COLO829 (cell line): ENCODE results near the gene SPATA33.
"Not testable (repeated sequence)": the region's sequence is repeated elsewhere in the genome, so short reads cannot be mapped to it uniquely, and the experiment has no call there.

Source experiments
- DNase-seq: peaks from one replicate; pipeline ENCODE4 v3.0.0; 2012; ENCODE audit warnings: low spot score

The SPATA33 gene

GRCh38 chr16:89693931-89694783 is 36.5 kb downstream of the SPATA33 start:
- DNase-seq = no peak

DNA sequence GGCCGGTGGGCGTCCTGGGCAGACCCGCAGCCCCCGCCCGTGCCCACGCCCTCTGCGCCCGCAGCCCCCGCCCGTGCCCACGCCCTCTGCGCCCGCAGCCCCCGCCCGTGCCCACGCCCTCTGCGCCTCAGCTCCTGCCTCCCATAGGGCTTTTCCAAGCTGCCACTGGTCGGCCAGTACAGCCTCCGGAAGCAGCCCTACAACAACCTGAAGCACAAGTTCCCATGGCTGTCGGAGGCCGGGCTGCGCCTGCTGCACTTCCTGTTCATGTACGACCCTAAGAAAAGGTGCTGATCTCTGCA is 37.1 kb downstream of the SPATA33 start:
- DNase-seq = not testable (repeated sequence)

GRCh38 chr16:89695086-89695874 is 37.6 kb downstream of the SPATA33 start:
- no peak for DNase-seq

DNA sequence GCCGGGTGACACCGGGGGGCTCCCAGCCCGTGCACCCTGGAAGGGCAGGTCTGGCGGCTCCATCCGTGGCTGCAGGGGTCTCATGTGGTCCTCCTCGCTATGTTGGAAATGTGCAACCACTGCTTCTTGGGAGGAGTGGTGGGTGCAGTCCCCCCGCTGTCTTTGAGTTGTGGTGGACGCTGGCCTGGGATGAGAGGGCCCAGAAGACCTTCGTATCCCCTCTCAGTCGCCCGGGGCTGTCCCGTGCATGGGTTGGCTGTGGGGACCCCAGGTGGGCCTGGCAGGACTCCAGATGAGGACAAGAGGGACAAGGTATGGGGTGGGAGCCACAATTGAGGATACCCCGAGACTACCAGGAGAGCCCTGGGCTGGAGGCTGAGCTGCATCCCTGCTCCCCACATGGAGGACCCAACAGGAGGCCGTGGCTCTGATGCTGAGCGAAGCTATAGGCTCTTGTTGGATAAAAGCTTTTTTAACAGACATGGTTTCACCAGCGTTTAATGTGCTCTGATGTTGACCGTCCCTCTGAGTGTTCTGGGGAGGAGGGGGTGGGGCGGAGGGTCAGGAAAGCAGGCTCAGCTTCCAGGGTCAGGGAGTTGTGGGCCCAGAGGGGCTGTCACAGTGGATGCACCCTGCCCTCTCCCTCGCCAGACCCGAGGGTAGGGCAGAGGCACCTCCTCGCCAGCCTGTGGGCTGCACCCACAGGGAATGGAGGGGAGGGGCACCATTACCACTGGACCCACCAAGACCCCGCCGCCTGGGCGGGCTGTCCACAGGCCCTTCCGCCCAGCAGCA is 38.4 kb downstream of the SPATA33 start:
- no peak for DNase-seq

DNA sequence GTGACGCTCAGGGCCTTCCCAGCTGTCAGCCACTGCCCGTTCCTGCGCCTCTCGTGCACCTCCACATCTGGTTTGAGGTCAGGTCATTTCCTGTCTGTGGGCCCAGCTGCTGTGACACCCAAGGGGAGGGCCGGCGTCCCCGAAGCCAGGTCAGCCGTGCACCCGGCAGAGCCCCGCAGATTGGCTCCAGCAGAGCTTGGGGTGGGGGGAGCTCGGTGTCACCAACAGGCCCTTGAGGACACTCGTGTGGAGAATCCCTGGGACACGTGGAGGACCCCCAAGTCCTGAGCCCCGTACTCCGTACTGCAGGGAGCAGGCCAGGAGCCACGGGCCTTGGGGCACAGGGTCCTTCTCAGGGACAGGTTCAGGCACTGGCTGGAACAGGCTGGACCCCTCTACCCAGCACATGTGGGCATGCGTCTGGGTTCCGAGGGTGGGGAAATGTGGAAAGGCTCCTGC is 39.1 kb downstream of the SPATA33 start:
- no peak for DNase-seq

DNA sequence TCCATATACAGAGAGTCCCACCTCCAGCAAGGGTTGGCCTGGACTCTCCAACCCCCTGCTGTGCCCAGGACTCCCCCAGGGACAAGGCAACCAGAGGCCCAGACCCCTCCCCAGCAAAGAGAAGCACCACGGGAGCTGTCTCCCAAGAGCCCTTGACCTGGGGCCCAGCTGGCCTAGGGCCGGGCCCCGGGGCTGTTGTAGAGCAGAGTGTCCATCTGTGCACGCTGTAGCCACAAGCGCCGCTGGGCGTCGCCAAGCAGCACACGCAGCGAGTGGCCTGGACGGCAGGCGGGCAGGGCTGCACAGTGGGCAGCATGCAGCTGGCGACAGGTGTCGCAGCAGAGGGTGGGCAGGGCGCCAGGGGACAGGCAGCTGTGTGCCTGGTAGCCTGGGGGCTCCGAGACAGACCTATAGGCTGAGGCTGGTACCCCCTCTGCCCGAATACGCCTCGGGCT is 39.6 kb downstream of the SPATA33 start:
- DNase-seq = no peak

GRCh38 chr16:89697616-89698331 is 40.1 kb downstream of the SPATA33 start:
- no peak for DNase-seq

DNA sequence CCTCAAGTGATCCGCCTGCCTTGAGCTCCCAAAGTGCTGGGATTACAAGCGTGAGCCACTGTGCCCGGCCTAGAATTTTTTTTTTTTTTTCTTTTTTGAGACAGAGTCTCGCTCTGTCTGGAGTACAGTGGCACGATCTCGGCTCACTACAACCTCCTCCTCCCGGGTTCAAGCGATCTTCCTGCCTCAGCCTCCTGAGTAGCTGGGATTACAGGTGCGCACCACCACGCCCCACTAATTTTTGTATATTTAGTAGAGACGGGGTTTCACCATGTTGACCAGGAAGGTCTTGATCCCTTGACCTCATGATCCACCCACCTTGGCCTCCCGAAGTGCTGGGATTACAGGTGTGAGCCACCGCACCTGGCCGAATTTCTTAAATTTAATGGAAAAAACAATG is 41.1 kb downstream of the SPATA33 start:
- DNase-seq = not testable (repeated sequence)

DNA sequence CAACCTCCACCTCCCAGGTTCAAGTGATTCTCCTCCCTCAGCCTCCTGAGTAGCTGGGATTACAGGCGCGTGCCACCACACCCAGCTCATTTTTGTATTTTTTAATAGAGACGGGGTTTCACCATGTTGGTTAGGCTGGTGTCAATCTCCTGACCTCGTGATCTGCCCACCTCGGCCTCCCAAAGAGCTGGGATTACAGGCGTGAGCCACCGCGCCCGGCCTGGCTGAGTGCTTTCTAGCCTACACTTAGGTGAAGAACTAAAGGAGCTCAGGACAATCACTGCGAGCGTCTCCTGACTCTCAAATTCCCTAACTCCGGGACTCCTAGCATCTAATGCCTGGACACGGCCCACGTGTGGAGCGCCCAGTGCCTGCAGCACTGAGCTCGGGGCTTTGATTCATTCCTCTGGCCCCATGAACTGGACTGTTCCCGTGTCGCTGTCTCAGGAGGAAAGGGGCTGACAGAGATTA is 42.0 kb downstream of the SPATA33 start:
- not testable (repeated sequence) for DNase-seq

DNA sequence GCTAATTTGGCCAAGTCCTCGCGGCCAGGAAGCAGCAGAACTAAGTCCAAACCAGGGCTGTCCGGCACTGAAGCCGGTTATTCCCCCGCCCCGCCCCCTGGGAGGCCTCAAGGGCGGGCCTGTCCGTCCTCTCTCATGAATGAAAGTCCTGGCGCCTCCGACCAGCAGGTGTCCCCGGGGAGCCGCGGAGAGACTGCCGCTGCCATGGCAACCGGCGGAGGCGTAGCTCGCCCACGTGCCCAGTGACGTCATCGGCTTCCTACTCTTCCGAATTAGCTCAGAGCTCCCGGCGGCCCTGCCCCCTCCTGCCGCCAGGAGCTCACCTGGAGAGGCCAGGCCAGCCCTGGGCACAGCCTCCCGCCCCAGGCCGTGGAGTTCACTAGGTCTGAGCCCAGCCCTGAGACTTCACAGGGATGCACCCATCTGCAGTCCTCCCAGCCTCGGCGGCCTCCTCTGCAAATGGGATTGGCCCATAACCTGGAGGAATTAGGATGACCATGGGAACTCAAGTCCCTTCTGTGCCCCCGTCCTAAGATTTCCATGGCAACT is 42.5 kb downstream of the SPATA33 start:
- DNase-seq = peak; percentile 85

DNA sequence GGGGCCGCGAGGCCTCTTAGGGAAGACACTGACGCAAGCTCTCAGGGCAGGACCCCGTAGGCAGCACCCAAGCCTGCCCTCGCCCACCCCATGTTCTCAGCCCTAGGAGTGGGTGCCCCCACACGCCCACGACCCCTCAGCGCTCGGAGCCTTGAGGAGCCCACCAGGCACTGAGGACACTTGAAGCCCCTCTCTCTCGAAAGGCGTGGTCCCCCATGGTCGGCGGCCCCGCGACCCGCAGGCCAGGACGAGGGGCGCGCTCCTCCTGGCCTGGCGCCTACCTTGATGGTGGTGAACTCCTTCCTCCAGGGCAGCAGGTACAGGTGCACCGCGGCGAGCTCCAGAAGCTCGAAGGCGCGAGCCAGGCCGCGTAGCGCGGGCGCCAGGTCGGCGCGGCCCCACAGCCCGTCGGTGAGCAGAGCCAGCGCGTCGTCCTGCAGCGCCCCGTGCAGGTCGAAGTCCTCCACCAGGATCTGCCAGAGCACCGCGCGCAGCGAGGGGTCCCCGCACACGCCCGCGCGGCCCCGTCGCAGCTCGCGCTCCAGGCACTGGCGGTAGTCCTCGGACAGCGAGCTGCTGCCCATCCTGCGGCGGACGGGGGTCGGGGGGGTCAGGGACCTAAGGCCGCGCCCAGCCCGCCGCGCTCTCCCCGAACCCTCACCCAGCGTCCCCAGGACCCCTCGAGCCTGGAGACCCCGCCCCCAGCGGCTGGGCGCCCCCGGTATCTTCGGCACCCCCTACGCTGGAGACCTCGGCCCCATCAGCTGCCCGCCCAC is 43.2 kb downstream of the SPATA33 start:
- DNase-seq = no peak

DNA sequence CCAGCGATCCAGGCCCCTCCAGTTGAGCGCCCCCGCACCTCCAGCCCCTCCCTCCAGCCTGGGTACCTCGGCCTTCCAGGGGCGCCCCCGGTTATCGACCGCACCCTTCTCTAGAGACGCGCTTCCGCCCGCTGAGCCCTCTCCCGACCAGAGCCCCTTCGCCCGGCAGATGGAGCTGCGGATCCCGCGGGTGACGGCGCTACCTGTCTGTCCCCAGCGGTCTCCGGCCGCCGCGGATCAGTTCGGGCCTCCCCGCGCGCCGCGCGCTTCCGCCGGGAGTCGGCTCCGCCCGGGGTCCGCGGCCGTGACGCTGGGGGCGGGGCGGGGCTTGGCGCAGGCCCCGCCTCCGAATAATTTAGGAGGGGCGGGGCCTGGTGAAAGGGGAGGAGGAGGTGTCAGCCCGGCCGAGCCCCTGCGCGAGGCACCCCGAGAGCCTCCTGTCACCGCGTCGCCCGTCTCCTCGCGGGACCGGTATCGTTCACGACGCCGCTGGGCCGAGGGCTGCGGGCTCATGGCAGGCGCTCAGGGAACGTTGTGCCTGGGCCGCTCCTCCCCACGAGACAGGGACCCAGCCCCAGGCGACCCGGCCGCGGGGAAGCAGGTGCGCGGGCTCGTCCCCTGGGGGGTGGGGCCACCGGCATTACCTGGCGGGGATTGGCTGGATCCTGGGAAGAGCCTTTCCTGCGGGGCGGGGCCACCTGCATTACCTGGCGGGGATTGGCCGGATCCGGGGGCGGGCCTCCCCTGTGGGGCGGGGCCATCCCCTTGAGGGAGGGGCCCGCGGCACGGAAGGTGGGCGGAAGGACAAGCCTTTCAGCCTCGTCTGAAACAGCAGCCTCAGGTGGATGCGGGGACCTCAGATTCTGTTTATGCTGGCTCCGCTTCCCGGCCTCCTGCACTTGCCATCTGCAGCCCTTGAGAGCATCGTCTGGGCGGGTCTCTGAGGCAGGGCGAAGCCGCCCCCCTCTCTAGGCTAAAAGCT is 44.1 kb downstream of the SPATA33 start, which contains the start of gene SPATA2L:
TSS of gene SPATA2L (minus strand) at position 281 of the 982 bp plus-strand sequence. CDS start 473 bp downstream, outside the sequence.
- peak; percentile 90 for DNase-seq

DNA sequence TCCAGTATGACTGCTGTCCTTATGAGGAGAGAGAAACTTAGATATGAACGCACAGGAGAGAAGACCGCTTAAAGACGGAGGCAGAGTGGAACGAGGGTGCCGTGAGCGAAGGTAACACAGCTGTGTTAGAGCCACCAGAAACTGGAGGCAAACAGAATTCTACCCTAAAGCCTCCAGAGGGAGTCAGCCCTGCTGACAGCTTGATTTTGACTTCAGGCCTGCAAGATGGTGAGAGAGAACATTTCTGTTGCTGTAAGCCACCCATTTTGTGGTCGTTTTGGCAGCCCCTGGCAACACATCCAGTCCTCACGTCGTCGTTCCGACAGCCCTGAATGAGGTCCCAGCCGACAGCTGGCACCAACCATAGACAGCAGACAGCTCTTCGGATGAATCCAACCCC is 46.6 kb downstream of the SPATA33 start:
- no peak for DNase-seq

DNA sequence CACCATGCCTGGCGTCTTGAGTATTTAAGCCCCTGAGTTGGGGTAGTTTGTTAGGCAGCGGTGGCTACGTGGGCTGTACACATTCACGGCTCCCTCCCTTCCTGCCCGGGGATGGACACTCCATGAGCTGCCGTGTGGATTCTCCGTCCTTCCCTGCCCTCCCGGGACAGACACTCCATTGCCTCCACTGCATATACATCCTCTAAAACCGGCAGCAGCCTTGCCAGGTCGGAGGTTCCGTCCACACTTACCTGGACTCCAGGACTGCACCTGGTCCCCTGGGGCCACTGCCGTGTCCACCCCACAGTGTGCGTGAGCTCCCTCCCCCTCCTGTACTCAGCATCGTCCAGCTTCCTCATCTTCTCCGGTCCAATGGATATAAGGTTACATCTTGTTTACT is 47.4 kb downstream of the SPATA33 start:
- DNase-seq = no peak

GRCh38 chr16:89706518-89707260 is 49.1 kb downstream of the SPATA33 start:
- no peak for DNase-seq

- no peak for DNase-seq
Measured at GRCh38 chr16:89707695-89708094, 50.1 kb downstream of the SPATA33 start.

DNA sequence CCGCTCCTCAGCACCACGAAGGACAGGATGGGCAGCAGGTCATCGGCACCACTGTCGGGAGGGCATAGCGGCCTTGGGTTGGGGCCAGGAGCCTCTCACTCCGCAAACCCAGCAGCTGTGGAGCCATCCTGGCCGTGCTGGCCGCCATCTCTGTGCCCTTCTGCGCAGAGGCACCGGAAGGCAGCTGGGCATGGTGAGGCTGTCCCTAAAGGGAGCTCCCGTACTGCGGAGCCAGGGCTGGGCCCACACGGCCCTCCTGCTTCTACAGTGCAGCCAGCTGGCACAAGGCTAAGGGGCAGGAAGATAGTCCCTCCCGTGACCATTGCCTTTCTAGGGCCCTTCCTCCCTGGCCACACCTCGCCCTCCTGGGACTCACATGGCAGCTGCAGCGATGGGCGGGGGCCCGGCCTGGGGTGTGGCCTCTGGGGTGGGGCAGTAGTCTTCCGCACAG is 50.9 kb downstream of the SPATA33 start:
- no peak for DNase-seq

GRCh38 chr16:89709166-89709565 is 51.5 kb downstream of the SPATA33 start:
- DNase-seq = no peak
